ENCODE measurements around the gene SLC5A3. TPM values are rescaled to one million over a fixed set of nuclear protein-coding genes. Genes with fewer than 3 reads are reported as not detected.

Gene SLC5A3
- total and polyA plus RNA-seq, 8 donors: 0.46 to 38.9 (median 13.5) TPM

DNA sequence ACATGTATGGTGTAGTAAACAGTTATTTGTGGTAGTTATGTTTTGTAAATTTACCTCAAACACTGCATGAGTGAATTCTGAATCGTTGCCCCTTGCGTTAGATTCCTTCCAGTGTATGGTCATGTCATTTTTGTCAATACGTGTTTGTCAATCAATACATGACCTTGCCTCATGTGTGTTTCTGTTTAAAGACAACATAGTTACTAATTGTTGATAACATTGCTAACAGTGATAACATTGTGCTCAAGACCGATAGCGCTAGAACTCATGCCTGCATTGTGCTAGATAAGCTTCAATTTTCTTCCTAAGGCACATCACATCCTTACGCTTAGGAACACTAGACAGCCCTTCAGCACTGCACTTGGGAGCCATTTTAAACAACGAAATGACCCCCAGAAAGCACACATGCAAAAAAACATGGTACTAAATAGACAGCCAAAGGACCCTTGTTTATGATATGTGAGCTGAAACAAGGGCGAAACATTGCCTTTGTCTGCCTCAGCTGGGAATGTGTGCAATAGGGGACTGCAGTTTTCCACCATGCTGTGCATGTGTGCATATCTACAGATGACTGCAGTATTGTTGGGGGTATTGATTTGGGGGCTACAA, 37.3 kb downstream of the SLC5A3 start:
- Histone ChIP-seq H3K9me3 (no peaks in the 10 kb centered on the region), H3K4me3 (no peak overlapping the region), H3K27ac (peak overlapping the region in 1 of 5 donors; percentile 23), H3K27me3 (no peaks in the 10 kb centered on the region), H3K36me3 (no peaks in the 10 kb centered on the region), H3K4me1 (peaks cover 0 to 76% (median 11%) of the 10 kb centered on the region in 4 donors)
- intact Hi-C loops (cut with DNase I; ENCODE audit: low total_unique reads): no loop called here
- DNase-seq: no peak
- WGBS, 5 donors: 46 to 77% (median 67%) methylated on average over 8 of the region's 8 CpGs
- TF ChIP-seq EP300 (IDR thresholded peaks at IDR 0.05): no peak
- TF ChIP-seq POLR2AphosphoS5 (IDR thresholded peaks at IDR 0.05): peak in 1 of 3 donors; percentile 11

DNA sequence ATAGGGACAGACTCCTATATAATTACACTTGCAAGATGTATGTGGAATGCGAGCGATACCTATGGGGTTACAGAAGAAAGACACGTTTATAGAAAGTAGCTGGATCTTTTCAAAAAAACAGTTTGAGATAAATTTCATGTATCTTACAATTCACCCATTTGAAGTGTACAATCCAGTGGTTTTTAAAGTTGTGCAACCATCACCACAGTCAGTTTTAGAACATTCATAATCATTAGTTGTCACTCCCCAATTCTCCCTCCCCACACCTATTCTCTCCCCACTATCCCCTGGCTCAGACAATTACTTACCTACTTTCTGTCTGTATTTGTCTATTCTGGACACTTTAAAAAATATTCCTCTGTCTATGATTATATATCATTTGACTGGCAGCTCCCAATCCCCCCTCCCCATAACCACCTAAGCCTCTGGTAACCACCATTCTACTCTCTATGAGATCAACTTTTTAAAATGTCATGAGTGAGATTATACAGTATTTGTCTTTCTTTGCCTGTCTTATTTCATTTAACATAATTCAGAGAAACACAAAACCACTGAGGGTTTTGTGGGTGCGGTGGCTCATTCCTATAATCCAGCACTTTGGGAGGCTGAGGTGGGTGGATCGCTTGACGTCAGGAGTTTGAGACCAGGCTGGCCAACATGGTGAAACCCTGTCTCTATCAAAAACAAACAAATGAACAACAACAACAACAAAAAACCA, 39.1 kb downstream of the SLC5A3 start:
- H3K27me3 ChIP-seq: no peaks in the 10 kb centered on the region
- DNase-seq: no peak
- H3K36me3 ChIP-seq: no peaks in the 10 kb centered on the region
- intact Hi-C loops (cut with DNase I; ENCODE audit: low total_unique reads): no loop called here
- H3K9me3 ChIP-seq: no peaks in the 10 kb centered on the region
- WGBS, 5 donors: 89 to 98% (median 94%) methylated on average over 6 of the region's 6 CpGs
- no peak overlapping the region for H3K4me3 ChIP-seq
- peaks cover 0 to 60% (median 11%) of the 10 kb centered on the region in 4 donors for H3K4me1 ChIP-seq
- no peak for TF ChIP-seq POLR2A (IDR thresholded peaks at IDR 0.05)
- TF ChIP-seq EP300 (IDR thresholded peaks at IDR 0.05): no peak
- H3K27ac ChIP-seq: no peak overlapping the region

DNA sequence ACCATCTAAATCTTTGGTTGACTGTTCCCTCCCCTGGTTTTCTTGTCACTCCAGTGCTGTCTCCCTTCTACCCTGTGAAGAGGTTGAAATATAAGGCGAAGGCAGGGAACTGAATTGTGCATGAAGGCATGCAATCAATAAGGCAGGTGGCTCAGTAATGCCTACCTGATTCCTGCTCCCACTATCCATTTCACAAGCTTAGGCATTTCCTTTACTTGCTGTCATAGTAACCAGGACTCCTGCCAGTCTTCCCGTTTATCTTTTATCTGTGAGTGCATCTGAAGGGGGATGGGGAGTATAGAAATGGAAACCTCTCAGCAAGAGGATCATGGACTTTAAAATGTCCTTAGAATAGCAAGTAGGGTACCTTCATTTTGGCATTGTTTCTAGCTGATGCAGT, 40.5 kb downstream of the SLC5A3 start:
- Histone ChIP-seq H3K9me3 (no peaks in the 10 kb centered on the region), H3K27me3 (no peaks in the 10 kb centered on the region), H3K4me3 (no peak overlapping the region), H3K27ac (no peak overlapping the region), H3K4me1 (peaks cover 0 to 49% (median 11%) of the 10 kb centered on the region in 4 donors), H3K36me3 (no peaks in the 10 kb centered on the region)
- intact Hi-C loops (cut with DNase I; ENCODE audit: low total_unique reads): no loop called here
- TF ChIP-seq, protein P1, sequence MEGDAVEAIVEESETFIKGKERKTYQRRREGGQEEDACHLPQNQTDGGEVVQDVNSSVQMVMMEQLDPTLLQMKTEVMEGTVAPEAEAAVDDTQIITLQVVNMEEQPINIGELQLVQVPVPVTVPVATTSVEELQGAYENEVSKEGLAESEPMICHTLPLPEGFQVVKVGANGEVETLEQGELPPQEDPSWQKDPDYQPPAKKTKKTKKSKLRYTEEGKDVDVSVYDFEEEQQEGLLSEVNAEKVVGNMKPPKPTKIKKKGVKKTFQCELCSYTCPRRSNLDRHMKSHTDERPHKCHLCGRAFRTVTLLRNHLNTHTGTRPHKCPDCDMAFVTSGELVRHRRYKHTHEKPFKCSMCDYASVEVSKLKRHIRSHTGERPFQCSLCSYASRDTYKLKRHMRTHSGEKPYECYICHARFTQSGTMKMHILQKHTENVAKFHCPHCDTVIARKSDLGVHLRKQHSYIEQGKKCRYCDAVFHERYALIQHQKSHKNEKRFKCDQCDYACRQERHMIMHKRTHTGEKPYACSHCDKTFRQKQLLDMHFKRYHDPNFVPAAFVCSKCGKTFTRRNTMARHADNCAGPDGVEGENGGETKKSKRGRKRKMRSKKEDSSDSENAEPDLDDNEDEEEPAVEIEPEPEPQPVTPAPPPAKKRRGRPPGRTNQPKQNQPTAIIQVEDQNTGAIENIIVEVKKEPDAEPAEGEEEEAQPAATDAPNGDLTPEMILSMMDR (IDR thresholded peaks at IDR 0.05): no peak
- TF ChIP-seq EP300 (IDR thresholded peaks at IDR 0.05) (no peak), POLR2A (IDR thresholded peaks at IDR 0.05) (no peak), POLR2AphosphoS5 (IDR thresholded peaks at IDR 0.05) (no peak)
- WGBS, 5 donors: 32 to 58% (median 56%) methylated on average over 2 of the region's 2 CpGs
- DNase-seq: no peak

DNA sequence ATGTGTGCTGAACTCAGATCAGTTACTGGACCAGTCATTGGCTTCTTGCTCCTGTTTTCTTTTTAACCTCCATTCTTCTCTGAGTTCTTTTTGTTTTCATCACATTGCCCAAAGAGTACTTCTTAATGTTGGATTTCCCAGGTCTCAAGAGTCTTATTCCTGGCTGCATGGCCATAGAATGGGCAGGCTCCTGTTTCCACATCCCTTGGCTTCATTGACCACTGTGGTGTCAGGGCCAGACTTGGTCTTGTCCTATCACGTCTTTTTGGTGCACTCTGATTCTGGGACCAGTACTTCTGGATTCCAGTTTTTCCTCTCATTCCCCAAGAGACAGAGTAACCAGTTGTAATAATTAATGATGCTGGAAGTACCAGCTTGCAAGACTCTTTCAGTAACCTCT, 41.8 kb downstream of the SLC5A3 start:
- no peak overlapping the region for H3K27ac ChIP-seq
- no peak overlapping the region for H3K4me3 ChIP-seq
- H3K27me3 ChIP-seq: no peaks in the 10 kb centered on the region
- no peak for DNase-seq
- TF ChIP-seq POLR2AphosphoS5 (IDR thresholded peaks at IDR 0.05) (no peak), POLR2A (IDR thresholded peaks at IDR 0.05) (no peak), EP300 (IDR thresholded peaks at IDR 0.05) (no peak)
- TF ChIP-seq, protein P1 (IDR thresholded peaks at IDR 0.05): no peak
- intact Hi-C loops (cut with DNase I; ENCODE audit: low total_unique reads): no loop called here
- H3K4me1 ChIP-seq: peaks cover 0 to 36% (median 9%) of the 10 kb centered on the region in 4 donors
- H3K9me3 ChIP-seq: no peaks in the 10 kb centered on the region
- no peaks in the 10 kb centered on the region for H3K36me3 ChIP-seq
- 88 to 97% (median 93%) methylated on average over 1 of the region's 1 CpG for WGBS, 5 donors

DNA sequence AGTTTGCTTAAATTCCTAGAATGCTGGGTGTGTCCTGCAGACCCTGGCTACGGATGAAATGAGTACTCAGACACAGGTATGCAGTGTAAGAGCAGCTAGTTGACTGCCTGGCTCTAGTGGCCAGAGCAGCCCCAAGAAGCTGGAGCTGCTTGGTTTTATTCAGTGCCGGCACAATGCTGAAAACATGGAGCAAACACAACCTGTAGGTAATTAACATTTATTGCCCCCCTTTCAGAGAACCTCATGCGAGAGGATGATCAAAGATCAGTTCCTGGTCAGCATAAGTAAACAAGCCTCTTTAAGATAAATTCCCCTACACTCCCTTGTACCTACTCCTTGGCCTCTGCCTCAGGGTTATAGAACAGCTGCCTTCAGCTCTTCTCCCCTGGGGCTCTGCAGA, 43.2 kb downstream of the SLC5A3 start:
- Histone ChIP-seq H3K4me3 (no peak overlapping the region), H3K36me3 (no peaks in the 10 kb centered on the region), H3K4me1 (peaks cover 0 to 28% (median 2%) of the 10 kb centered on the region in 4 donors), H3K9me3 (no peaks in the 10 kb centered on the region), H3K27me3 (no peaks in the 10 kb centered on the region), H3K27ac (no peak overlapping the region)
- DNase-seq: no peak
- TF ChIP-seq POLR2A (IDR thresholded peaks at IDR 0.05): no peak
- no peak for TF ChIP-seq EP300 (IDR thresholded peaks at IDR 0.05)
- TF ChIP-seq, protein P1 (IDR thresholded peaks at IDR 0.05): no peak
- no peak for TF ChIP-seq POLR2AphosphoS5 (IDR thresholded peaks at IDR 0.05)
- intact Hi-C loops (cut with DNase I; ENCODE audit: low total_unique reads): no loop called here
- WGBS, 5 donors: 81 to 92% (median 90%) methylated on average over 3 of the region's 3 CpGs
